Measurements from ENCODE around the gene UVRAG.

DNA sequence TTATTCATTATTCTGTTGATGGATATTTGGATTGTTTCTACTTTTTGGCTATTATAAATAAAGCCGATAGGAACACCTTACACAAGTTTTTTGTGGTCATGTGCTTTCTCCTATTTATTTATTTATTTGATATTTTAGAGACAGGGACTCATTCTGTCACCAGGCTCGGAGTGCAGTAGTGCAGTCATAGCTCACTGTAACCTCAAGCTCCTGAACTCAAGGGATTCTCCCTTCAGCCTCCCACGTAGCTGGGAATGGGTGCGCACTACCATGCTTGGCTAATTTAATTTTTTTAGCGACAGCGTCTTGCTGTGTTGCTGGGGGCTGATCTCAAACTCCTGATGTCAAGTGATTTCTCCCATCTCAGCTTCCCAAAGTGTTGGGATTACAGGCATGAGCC is 135.1 kb downstream of the UVRAG start:
- no peak for TF ChIP-seq CTCF (IDR thresholded peaks at IDR 0.05; ENCODE audit: low read depth, low read length)
- TF ChIP-seq EZH2phosphoT487 (IDR thresholded peaks at IDR 0.05; ENCODE audit: low read depth), result no peak

Measured in OCI-LY3 (cell line).